Activated T-helper 9 cell treated with anti-CD3 and anti-CD28 coated beads, Interleukin-2, amount 50 U/mL, for 16 hours (primary cell): ENCODE data around the gene BOLA1.
"Not testable (repeated sequence)": the region's sequence is repeated elsewhere in the genome, so short reads cannot be mapped to it uniquely, and the experiment has no call there.

Experiments
- DNase-seq: peaks from one replicate; pipeline ENCODE4 v3.0.0-alpha.2; 2020; ENCODE audit warnings: low read depth

The BOLA1 gene

GRCh38 chr1:149887196-149887455 is 12.2 kb upstream of the BOLA1 start:
- not testable (repeated sequence) for DNase-seq

- peak; percentile 44 for DNase-seq
Observed at GRCh38 chr1:149887456-149888246, 11.7 kb upstream of the BOLA1 start.

DNA sequence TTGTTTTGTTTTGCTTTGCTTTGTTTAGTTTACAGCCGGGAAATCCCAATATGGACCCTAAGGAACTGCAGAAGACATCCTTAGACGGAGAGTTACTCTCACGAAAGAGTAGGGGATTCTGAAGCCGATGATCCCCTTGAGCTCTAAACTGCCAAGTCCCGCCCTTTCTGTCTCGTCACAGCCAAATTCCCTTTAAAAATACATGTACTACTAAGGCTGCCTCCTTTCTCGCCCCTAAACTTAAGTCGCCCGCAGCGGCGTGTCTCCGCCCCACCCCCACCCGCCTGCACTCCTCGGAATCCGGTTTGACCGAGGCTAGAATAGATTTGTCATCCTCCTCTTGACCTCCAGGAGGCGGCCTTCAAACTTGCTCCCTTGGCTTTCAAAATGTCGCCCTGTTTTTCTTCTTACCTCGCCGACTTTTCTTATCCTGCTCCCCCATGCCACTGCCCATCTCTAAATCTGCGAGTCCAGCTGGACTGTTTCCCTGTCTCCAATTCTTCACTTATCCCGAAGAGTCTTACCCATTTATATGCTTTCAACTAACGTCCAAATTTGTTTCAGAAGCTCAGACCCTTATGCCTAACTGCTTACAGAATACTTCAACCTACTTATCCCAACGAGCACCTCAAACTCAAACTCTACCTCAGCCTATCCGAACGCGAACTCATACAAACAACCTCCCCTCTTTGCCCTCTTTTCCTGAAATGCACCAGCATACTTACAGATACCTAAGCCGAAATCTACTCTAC is 10.9 kb upstream of the BOLA1 start:
- DNase-seq = peak; percentile 57

DNA sequence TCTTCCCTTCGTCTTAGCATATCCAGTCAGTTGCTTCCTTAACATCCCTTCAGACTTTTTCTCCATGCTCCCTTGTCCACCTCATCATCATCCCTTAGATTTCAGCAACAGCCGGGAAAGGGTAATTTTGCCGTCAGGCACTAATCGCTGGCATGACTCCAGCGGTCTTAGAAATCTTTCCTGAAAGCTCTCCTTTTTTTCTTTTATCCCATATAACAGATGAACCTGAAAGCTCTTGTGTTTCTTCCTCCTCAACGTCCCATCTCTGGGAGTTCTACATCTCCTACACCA is 10.4 kb upstream of the BOLA1 start:
- DNase-seq = no peak

DNA sequence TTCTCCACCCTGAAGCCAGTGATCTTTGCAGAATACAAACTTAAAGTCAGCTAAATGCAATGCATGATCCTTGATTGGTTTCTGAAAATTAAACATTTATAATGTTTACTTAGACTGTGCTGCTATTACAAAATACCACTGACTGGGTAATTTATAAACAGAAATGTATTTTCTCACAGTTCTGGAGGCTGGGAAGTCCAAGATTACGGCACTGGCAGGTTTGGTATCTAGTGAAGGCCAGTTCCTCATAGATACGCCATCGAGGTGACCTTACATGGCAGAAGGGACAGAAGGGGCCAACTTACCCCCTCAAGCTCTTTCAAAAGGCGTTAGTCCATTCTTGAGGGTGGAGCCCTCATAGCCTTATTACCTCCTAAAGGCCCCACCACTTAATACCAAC is 2.8 kb upstream of the BOLA1 start:
- no peak for DNase-seq

- no peak for DNase-seq
Observed at GRCh38 chr1:149903836-149904491, 4.6 kb downstream of the BOLA1 start.

GRCh38 chr1:149906570-149907075 is 7.3 kb downstream of the BOLA1 start:
- DNase-seq = no peak

- DNase-seq = no peak
Observed at GRCh38 chr1:149914545-149914944, 15.2 kb downstream of the BOLA1 start.

DNA sequence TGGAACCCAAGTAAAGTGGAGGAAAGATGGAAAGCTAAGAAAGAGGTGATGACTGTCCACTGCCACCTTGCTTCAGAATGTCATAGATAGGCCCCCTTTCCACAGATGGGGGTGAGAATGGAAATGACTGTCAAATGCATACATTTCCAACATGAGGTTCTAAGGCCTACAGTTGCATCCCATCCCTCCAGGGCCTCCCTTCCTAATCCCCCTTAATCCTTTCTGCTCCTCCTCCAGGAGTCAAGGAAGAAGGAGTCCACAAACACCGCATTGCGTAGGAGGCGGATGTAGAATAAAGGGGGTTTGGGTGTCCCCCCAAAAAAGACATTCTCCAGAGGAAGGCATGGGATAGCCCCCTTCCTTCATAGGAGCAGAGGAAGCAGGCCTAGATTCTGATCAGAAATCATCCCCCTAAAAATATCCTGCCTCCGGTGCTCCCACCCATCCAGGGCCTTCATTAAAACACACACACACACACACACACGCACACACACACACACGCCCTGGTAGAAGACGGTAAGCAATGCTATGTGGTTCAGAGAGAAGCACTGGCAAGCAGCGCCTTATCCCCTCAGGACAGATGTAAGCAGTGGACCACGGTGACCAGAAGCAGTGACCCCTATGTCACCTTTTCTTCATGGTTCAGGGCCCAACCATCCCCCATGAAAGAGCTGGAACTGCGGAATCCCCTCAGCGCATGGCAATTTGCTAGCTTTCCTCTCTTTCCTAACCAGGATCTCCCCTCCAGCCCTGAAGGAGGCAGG is 16.2 kb downstream of the BOLA1 start:
- DNase-seq = no peak

DNA sequence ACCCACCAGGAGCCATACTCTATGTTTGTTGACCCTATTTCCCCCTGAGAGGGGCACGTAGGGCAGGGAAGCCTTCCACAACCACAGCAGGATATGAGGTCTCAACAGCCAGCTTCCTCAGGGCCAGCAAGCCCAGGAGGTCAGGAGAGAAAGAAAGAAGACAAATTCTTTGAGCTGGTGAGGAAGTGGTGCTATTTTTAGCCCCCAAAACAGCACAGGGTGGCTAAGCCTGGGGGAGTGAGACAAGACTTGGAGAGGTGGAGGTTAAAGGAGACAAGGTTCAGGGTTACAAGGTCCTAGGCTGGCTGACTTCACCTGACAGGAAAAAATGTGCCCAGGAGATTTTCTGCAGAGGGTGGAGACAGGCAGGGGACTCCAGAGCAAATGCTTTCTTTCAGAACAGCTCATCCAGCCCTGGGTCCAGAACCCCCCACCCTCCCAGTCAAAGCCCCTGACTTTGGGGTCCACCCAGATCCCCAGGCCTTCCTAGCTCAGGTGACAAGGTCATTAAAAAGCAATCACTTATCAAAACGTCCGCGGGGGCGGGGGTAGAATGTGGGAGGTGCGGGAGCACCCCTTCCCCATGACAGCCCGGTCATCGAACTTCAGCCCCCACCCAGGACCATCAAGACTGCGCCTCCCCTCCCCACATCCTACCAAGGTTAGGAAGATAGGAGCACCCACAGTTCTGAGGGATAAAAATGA is 17.0 kb downstream of the BOLA1 start:
- no peak for DNase-seq

GRCh38 chr1:149916898-149917252 is 17.5 kb downstream of the BOLA1 start:
- DNase-seq = no peak

DNA sequence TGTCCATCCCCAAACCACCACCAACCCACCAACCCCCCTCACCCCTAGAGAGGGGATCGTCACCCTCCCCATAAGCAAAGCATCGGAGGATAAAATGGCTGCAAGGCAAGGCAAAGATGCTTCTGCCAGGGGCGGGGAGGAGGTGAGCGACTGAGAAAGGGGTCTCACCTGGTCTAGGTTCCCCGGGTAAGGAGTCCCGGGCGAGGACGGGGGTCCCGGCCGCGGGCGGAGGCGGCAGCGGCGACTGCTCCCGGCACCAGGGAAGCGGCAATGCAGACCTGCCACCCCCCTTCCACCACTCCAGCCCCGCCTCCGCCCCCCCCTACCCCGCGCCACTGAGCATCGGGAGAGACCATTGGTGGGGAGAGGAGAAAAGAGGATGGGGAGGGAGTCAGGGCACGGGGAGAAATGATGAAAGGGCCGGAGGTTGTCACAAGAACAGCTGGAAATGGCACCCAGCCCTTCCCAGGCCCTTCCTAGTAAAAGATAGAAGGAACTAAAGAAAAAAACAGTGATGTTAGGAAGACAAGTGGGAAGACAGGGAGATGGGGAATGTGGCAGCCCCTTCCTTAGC is 18.3 kb downstream of the BOLA1 start, which contains the start of gene SV2A:
TSS of gene SV2A (minus strand) at position 274 of the 574 bp plus-strand sequence. CDS start 4,004 bp downstream, outside the sequence.
- DNase-seq = peak; percentile 24

GRCh38 chr1:149923626-149924025 is 24.3 kb downstream of the BOLA1 start:
- no peak for DNase-seq

GRCh38 chr1:149925345-149925744 is 26.0 kb downstream of the BOLA1 start:
- no peak for DNase-seq

DNA sequence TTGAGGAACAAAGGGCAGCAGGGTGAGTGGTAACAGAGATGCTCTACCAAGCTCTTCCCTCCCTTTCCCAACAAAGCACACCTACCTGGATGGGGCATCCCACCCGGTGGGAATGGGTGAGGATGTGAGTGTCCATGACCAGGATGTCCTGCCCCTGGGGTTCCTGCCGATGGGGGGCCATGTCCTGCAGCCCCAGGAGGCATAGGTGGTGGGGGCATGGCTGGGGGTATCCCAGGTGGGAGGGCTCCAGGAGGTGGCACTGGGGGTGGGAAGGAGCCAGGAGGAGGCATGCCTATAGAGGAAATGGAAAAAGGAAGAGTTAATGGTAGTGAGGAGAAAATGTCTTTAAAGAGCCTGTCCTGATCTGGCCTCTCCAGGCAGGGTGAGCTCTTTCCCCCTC is 26.4 kb downstream of the BOLA1 start:
- no peak for DNase-seq

DNA sequence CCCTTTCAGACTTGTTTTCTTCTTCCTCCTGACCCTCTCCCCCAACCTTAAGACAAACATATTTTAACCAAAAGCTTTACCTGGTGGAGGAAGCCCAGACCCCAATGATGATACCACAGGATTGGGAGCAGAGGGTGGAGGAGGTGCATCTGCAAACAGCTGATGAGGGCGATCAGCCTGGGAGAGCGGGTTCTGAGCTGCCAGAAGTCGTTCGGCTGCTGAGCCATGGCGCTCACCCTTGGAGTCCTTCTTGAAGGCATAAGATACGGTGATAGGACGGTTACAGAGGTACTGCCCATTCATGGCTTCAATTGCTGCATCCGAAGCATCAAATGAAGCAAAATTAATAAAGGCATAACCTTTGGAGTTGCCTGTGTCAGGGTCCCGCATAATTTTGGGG is 26.9 kb downstream of the BOLA1 start:
- DNase-seq = no peak

- DNase-seq = no peak
Observed at GRCh38 chr1:149927056-149927562, 27.7 kb downstream of the BOLA1 start.

- peak; percentile 93 for DNase-seq
Observed at GRCh38 chr1:149927563-149928400, 28.4 kb downstream of the BOLA1 start, which contains the start of gene SF3B4. Gene SF3B4 (minus strand): TSS chr1:149927803. CDS start chr1:149927759, 44 bp downstream.

DNA sequence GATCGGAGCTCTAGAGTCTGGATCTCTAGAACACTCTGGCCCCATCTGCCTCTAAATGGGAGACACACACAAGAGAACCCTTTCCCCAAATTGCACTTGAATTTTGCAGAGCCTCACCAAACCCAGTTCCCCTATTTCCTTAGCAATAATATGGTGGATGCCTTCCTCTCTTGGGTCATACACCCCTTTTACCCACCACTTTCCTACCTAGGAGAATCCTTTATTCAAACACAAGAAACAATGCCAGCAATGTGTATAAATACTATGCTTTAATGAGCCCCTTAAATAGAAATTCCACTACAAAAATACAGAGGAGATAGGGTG is 29.0 kb downstream of the BOLA1 start:
- DNase-seq = no peak

- no peak for DNase-seq
Observed at GRCh38 chr1:149929856-149930255, 30.5 kb downstream of the BOLA1 start.
